ENCODE results near the gene FIGN. TPM values are rescaled to one million over a fixed set of nuclear protein-coding genes. Genes with fewer than 3 reads are reported as not detected.

FIGN gene
- total RNA-seq, 1 experiment from 2014 or later = not detected

DNA sequence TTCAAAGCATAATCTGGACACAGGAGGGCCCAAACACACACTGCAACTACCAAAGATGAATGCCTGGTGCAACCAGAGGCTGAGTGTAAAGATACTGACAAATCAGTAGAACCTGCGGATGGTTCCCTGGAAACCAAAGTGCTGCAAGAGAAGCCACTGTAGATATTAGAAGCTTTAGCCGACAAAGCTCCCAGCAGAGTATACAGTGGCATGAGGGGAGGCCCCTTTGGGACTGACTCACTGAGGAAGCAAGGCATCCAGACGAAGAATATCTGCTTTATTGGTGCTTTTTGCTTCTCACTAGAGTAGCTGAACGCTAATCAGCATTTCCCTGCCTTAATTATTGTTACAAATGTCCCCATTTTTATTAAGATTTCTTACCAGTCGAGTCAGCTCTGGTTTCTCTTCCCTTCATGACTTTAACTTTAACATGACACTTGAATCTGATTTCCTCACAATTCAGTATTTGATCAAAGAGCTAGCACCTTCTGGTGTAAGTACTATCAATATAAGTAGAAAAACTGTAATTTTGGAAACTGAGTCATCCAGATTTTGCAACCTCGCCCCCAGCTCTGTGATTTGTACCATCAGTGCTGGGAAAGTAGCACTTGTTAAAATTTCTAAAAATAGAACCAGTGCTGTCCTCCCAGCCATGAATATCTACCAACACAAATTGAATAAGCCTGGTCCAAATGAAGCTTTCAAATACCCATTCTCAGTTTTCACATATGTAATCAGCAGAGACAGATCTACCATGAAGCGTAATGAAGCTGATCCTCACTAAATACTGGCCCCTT is 34.2 kb downstream of the FIGN start:
- no peaks in the 10 kb centered on the region for H4K20me1 ChIP-seq (ENCODE audit: insufficient read depth)
- H3K79me2 ChIP-seq (ENCODE audit: insufficient read depth, low read length) = no peaks in the 10 kb centered on the region
- H3K9ac ChIP-seq (ENCODE audit: low read length) = no peak overlapping the region
- H2AFZ ChIP-seq (ENCODE audit: low read depth, low read length, poor library complexity, severe bottlenecking) = no peak overlapping the region
- ChIA-PET CTCF (no interaction called here), POLR2A (no interaction called here), RAD21 (ENCODE audit: low non-redundant PET in 1 of 2, low total read pairs in 2 of 2, uncharacterized antibody in 2 of 2, unreplicated experiment in 2 of 2) (no interaction called here)
- no peaks in the 10 kb centered on the region for H3K9me2 ChIP-seq (ENCODE audit: insufficient read depth)
- H3K27ac ChIP-seq (ENCODE audit: low read depth, low read length) = no peak overlapping the region
- no peaks in the 10 kb centered on the region for H3K9me3 ChIP-seq (ENCODE audit: control insufficient read depth in 1 of 2, insufficient read depth in 1 of 2, low read depth in 1 of 2, low read length in 2 of 2)
- BruUV-seq (replicated peaks) = no TSS peak
- ATAC-seq (no peak), DNase-seq (ENCODE audit: low read depth, low spot score) (no peak)
- no peaks in the 10 kb centered on the region for H3K36me3 ChIP-seq (ENCODE audit: control insufficient read depth in 1 of 2, insufficient read depth in 2 of 2, low read length in 2 of 2)
- H3K4me1 ChIP-seq (ENCODE audit: control insufficient read depth in 1 of 2, insufficient read depth in 2 of 2, low read length in 2 of 2) = no peaks in the 10 kb centered on the region
- TF ChIP-seq CBX3 (IDR thresholded peaks at IDR 0.05; ENCODE audit: low read depth) (no peak), FOSL1 (IDR thresholded peaks at IDR 0.05; ENCODE audit: low read depth) (no peak), RAD21 (IDR thresholded peaks at IDR 0.05; ENCODE audit: low read depth) (no peak), ZFX (IDR thresholded peaks at IDR 0.05) (no peak), JUND (IDR thresholded peaks at IDR 0.05) (no peak), POLR2AphosphoS5 (IDR thresholded peaks at IDR 0.05; ENCODE audit: low read depth, low read length) (no peak), SIN3A (IDR thresholded peaks at IDR 0.05; ENCODE audit: low read depth) (no peak), MAX (IDR thresholded peaks at IDR 0.05) (no peak), TCF7L2 (IDR thresholded peaks at IDR 0.05; ENCODE audit: borderline replicate concordance, extremely low read depth, insufficient read depth, insufficient read length) (no peak), CEBPB (IDR thresholded peaks at IDR 0.05; ENCODE audit: low read depth) (no peak), SRF (IDR thresholded peaks at IDR 0.05; ENCODE audit: low read depth) (no peak), EZH2phosphoT487 (IDR thresholded peaks at IDR 0.05; ENCODE audit: borderline replicate concordance) (no peak)
- TF ChIP-seq, protein P1, sequence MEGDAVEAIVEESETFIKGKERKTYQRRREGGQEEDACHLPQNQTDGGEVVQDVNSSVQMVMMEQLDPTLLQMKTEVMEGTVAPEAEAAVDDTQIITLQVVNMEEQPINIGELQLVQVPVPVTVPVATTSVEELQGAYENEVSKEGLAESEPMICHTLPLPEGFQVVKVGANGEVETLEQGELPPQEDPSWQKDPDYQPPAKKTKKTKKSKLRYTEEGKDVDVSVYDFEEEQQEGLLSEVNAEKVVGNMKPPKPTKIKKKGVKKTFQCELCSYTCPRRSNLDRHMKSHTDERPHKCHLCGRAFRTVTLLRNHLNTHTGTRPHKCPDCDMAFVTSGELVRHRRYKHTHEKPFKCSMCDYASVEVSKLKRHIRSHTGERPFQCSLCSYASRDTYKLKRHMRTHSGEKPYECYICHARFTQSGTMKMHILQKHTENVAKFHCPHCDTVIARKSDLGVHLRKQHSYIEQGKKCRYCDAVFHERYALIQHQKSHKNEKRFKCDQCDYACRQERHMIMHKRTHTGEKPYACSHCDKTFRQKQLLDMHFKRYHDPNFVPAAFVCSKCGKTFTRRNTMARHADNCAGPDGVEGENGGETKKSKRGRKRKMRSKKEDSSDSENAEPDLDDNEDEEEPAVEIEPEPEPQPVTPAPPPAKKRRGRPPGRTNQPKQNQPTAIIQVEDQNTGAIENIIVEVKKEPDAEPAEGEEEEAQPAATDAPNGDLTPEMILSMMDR (IDR thresholded peaks at IDR 0.05 in 2 of 3, conservative IDR thresholded peaks at IDR 0.05 in 1 of 3; ENCODE audit: borderline replicate concordance in 1 of 3, insufficient read depth in 1 of 3, low read depth in 2 of 3, low read length in 2 of 3) = no peak
- TF ChIP-seq, protein P2, sequence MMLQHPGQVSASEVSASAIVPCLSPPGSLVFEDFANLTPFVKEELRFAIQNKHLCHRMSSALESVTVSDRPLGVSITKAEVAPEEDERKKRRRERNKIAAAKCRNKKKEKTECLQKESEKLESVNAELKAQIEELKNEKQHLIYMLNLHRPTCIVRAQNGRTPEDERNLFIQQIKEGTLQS (IDR thresholded peaks at IDR 0.05) = no peak
- peaks cover 47% of the 10 kb centered on the region for H3K27me3 ChIP-seq (ENCODE audit: insufficient read depth, low read length)
- H3K4me2 ChIP-seq (ENCODE audit: low read length) = no peak overlapping the region
- H3K4me3 ChIP-seq (replicated peaks in 1 of 2; ENCODE audit: low read depth in 1 of 2, low read length in 2 of 2) = no peak overlapping the region
- intact Hi-C loops (cut with micrococcal nuclease) = no loop called here

Data from HCT116 (cell line).